ENCODE results near the gene SESN1.
"Not testable (repeated sequence)": the region's sequence is repeated elsewhere in the genome, so short reads cannot be mapped to it uniquely, and the experiment has no call there.

The SESN1 gene

DNA sequence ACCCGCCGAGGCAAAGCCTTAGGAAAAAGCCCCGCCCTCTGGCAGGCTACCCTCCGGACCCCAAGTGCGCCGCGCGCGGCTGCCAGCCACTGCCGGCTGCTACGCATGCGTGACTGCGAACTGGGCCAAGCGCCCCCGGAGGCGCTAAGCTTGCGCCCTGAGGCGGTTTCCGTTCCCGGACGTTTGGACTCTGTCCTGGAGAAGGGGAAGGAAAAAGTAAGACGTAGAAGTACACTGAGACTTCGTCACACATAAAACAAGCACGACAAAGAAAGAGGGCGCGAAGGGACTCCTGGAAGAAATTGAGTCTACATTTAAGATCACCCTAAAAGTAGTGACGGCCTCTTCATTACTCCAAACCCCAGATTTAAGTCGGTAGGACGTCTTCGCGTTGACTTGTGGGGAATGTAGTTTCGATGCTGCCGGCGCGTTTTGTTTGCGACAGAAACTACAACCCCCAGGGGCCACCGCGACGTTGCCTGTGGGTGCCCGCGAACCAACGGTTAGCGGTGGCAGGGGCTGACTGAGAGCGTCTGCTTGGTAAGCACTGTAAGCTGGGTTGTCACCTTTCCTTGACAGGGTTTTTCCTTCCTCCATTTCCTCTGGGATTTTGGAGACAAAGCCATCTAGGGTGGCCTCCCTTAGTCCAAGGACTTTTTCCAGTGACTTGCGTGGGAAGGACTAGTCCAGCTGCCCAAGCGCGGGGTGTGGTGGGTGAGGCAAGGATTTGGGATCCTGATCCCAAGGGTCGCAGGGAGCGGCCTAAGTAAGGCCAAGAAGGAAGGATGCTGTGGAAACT, 589 bp upstream of the SESN1 start, which contains the start of gene CEP57L1:
TSS of gene CEP57L1 (plus strand) at position 472 of the 799 bp plus-strand sequence. CDS start 49,715 bp downstream, outside the sequence.
- peak; percentile 96 for DNase-seq (ENCODE audit: low read depth)

DNA sequence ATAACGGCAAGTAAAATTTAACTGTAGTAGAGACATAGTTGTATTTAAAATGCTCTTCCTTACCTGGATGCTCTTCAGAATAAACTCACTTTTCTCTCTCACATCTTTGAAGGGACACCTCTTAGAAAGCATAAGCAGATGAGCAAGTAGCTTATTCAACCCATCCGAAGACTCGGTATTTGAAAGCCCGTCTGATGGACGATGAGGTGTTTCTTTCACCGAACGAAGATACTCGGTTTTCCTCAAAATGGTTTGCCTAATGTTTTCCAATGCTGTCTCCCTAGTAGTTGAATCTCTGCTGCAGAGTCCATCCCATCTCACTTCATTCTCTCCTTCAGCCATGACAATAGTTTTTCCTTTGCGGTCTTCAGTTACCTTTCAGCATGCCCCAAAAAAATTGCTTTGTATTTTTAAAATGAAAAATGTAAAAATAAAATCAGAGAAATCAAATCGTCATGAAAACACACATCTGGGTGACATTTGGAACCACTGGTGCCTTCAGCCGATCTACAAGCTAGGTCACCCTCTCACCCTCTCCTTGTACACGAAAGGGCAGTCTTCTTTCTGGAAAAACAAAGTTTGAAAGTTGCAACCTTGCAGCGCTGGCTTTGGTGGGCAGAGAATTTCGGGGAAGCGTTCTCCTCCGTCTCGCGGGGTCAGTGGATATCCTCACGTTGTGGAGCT, 772 bp downstream of the SESN1 start:
- peak; percentile 36 for DNase-seq (ENCODE audit: low read depth)

DNA sequence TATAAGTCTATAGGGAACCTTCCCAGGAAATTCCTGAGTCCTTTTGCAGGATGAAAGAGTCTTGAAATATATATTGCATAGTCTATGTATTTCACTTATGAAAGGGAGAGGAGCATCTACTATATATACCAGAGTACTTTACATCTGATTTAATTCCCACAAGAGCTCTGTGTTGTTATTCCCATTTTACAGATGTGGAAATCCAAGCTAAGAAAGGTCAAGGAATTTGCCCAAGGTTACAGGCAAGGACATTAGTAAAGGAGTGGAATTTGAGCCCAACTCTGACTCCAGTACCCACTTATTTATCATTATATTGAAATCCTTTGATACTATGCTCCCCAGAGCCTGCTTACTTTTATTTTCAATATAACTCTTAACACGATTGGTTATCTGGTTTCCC, 2.6 kb downstream of the SESN1 start:
- DNase-seq (ENCODE audit: low read depth) = no peak

DNA sequence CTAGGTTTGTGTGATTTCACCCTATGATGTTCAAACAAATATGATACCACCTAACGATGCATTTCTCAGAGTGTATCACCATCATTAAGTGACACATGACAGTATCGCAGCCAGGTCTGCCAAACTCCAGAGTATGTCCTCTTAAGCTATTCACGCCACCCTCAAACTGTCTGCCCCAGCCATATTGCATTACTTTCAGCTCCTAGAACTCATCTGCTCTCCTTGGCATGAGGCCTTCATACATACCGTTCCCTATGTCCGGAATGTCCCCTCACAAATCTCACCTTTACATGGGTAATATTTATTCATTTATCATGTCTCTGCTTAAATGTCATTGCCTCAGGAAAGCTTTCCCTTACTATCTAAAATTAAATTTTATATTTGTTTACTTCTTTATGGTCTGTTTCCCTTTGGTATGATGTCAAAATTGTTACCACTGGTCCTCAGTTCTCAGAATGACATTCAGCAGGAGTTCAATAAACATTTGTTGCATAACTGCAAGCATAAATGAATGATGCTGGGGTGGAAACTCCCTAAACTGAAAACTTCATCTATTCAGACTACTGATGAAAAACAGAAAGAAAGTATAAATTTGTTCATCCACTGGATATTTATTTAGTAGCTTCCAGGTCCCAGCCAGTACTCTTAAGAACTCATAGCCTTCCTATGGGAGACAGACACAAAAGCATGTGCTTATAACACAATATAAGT, 3.2 kb downstream of the SESN1 start:
- no peak for DNase-seq (ENCODE audit: low read depth)

DNA sequence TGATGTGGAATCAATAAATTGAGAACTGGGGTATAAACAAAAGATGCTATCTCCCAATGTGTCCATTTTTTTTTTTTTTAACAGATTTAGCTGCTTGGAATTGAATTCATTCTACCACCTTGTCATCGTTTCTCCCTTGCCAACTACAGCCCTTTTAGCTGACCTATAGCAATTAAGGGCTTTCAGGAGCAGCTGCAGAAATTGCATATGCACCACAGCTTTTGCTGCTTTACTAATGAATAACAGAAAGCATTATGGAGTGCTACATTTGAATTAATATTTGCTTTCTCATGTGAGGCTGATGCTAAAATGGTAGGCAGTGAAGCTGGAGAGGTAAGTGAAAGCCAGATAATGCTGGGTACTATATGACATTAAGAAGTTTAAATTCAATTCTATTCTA, 5.7 kb downstream of the SESN1 start:
- DNase-seq (ENCODE audit: low read depth) = no peak

DNA sequence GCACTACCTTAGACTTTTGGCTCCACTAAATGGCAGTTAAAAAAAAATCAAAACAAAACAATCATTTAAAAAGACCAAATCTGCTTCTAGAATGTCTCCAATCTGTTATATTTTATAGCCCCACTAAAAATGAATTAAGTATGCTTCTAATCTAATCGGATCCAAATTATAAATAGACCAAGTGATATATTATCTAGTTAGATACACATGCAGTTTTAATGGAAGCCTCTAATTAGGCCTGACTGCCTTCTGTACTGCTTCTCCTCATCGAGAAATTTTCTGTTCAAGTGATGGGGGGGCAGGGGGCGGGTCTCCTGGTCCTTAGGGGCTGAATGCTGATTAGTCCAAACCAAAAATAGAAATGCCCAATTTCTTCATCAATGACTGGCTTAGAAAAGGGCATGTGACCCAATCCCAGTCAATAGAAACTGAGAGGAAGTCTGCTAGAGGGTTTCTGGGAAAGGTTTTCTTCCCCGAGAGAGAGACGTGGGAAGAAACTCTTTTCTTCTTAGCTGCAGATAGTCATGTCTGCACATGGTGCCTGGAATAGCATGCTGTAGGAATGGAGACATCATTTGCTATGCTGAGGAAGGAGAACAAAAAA, 6.9 kb downstream of the SESN1 start:
- DNase-seq (ENCODE audit: low read depth) = no peak

DNA sequence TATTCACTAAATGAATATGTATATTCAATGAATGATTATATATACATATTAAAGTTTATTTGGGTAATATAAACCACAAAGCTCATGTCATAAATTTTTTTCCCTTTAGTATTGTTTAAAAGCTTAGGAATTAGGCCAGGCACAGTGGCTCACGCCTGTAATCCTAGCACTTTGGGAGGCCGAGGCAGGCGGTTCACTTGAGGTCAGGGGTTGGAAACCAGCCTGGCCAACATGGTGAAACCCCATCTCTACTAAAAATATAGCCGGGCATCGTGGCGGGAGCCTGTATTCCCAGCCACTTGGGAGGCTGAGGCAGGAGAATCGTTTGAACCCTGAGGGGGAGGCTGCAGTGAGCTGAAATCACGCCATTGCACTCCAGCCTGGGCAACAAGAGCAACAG, 10.5 kb downstream of the SESN1 start:
- DNase-seq (ENCODE audit: low read depth) = not testable (repeated sequence)

DNA sequence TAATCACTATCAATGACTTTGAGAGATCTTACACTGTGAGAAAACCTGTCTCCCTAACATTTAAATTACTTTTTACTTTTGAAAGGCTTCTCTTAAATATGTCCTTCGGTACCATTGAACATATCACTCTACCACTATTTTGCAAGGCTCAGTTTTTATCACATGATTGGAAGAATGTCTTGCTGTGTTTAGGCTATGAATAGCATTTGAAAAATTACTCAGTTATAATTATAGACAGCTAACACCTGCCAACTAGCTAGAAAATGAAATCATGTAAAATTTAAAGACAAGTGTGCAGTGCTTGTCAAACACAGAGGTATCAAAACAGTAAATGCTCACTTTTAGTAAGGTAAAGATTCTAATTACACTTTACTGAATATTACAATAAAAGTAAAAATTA, 11.0 kb downstream of the SESN1 start:
- DNase-seq (ENCODE audit: low read depth) = no peak

DNA sequence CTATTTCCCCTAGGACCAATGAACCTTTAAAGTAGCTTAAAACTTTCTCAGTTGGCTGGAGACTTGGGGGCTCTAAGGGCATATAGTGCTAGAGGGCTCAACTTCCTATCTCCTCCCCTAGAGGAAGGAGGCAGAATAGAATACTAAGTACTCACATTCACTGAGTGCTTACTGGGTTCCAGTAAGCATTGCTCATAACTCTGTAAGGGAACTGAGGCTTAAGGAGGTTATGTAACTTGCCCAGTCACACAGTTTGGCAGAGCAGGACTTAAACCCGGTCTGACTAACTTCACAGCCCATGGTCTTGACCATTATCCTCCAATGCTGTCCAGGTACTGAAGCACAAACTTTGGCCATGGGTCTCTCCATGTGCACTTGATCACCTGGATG, 12.5 kb downstream of the SESN1 start:
- DNase-seq (ENCODE audit: low read depth) = peak; percentile 40

DNA sequence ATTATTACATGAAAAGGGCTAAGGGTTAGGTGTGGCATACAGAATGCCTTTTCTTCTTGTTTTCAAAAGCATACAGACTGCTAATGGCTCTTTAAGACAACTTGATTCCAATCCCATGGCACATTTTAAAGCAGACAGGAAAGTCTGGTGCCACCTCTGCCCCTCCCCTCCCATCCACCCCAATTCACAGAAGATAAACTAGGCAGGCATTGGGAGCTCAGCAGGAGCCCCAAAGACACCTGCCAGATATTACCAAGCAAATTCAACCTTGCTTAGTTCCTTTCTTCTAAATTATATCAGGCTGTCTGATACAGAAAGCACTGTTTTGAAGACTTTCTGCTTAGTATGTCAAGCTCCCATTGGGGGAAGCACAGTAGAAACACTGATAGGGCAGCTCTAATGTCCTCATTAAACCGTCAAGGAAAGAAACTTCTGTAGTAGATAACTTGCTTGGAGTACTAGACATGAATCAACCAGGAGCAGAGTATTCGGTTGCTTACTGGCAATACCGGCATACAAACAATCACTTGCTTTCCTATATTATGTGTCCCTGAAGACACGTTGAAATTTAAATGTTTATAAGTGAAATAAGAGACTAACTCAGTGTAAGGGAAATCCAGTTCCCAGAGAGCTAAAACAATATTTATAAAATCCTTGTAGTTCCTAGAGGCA, 13.0 kb downstream of the SESN1 start:
- DNase-seq (ENCODE audit: low read depth) = no peak

DNA sequence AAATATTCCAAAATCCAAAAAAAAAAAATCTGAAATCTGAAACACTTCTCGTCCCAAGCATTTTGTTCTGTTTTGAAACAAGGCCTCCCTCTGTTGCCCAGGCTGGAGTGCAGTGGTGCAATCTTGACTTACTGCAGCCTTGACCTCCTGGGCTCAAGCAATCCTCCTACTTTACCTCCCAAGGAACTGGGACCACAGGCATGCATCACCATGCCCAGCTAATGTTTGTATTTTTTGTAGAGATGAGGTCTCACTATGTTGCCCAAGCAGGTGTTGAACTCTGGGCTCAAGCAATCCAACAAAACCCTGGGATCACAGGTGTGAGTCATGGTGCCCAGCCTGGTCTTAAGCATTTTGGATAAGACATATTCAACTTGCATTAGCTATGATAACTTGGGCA, 13.6 kb downstream of the SESN1 start:
- no peak for DNase-seq (ENCODE audit: low read depth)

DNA sequence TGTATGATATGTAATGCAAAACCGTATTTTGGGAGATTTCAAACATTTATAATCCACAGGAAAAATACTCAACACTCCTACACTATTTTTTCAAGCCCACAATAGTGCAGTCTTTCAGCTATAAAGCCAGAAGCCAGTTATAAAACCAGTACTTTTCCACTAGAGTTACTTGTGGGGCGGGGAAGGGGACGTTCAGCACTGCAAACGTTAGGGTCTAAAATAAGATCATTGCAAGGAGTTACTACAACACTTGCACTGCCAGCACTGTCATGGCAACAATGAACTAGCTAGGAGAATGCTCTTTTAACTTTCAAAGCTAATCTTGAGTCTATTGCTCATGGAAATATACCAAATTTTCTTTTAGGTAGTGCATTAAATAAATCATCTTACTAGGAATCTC, 14.7 kb downstream of the SESN1 start:
- no peak for DNase-seq (ENCODE audit: low read depth)

DNA sequence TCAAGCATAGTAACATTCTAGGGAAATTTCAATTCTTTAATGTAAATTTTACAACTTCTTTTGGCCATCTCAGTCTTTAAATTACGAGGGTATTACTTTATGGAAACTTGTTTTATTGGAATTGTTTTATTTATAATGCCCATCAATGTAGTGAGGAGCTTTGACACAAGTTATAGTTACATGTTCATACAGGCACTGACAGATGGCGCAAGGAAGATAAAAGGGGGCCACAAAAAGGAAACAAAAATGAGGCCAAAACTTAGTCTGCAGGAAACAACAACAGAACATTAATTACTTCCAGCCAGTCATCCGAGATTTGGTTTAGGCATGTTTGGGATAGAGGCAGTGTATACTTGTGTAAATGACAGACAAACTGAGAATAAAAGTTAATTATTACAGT, 18.3 kb downstream of the SESN1 start:
- no peak for DNase-seq (ENCODE audit: low read depth)

DNA sequence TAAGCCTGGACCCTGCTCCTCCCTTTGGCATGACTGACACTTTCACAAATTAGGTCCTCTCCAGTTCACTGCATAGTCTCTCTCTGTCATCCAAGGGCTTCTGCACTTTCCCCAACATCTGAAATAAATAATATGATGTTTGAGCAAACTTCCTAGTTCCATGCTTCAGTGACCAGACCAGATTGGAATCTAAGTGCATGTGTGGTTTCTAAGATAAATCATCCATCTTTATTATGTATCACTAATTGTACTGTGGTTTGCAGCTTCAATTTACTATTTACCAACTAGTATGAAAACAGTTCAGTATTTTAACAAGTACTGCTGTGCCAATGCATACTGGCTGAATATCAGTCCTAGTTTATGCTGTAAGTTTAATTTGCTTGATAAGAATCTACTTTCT, 18.7 kb downstream of the SESN1 start:
- peak; percentile 78 for DNase-seq (ENCODE audit: low read depth)

DNA sequence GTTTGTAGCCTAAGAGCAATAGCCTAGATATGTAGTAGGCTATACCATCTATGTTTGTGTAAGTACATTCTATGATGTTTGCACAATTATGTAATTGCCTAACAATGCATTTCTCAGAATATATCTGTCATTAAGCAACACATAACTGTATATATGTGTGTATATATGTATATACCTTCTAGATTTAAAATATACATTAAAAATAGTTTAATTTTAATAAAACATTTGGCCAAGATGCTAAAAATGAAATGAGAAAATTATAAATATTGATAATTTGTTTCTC, 20.6 kb downstream of the SESN1 start:
- no peak for DNase-seq (ENCODE audit: low read depth)

DNA sequence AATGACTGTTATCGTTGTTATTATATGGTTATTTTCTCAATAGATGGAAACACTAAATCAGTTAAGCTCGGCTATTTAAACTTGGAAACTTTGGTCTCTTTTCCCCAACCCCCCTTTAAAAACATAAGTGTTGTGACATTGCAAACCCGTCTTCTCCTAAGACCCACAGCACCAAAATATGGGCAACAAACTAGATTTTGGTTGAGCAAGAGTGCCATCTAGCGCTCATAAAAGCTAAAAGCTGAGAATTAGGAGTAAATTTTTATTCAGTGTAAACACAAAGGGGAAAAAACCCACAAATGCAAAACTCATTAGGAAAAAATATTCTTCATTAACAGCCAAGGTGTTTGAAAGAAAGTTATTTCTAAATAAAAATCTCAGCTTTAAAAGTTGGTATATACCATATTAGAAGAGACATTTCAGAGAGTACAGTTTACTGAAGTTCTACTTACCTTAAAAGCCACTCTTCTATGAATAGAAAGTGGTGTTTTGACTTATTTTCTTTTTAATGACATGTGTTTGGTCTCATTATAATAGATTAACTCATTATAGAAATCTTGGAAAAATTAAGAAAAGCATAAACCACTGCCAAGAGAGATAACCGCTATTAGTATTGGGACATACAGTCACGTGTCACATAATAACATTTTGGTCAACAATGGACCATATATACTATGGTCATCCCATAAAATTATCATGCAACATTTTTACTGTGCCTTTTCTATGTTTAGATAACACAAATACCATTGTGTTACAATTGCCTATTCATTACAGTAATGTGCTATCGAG, 21.1 kb downstream of the SESN1 start:
- DNase-seq (ENCODE audit: low read depth) = peak; percentile 74

DNA sequence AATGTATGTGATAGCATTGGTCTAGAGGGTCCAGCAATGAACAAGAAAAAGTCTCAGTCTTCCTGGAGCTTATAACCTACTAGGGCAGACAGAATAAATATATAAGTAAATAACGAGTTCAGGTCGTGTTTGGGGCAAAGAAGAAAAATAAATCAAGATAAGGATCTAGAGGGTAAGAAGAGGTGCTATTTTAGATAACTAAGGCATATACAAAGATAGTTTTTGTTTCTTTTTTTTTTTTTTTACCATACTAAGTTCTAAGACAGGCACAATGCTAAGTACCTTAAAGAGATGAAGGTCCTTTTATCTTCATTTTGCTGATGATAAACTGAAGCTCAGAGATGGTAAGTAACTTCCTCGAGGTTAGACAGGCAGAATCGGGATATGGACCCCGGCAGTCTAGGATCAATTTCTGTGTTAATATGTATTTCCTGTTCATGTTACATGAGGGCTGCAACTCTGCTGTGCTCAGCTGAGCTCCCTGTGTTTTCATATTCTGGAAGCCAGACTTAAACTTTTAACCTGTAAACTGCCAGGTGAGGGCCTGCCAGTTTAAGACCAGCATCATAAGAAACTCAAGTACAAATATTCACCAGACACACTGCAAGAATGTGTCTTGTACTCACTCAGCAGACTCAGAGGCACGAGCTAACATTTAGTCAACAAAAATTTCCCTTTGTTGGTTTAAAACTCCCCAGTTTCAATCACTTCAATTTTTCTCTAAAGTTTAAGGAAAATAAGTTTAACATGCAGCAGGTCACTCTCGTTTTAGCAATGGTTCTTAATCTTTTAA, 23.3 kb downstream of the SESN1 start:
- DNase-seq (ENCODE audit: low read depth) = no peak

DNA sequence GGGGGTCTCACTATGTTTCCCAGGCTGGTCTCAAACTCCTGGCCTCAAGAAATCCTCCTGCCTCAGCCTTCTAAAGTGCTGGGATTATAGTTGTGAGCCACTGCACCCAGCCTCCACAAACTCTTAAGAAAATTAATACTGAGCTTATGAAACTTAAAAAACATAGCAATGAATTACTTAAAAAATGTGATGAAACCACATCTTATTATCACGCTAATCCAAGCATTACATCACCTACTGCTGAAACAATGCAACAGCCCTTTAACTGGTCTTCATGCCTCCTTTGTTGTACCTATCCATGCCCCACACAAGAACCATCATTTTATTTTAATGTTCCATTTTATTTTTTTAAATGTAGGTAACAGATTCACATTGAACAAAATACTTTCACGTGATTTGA, 24.9 kb downstream of the SESN1 start:
- no peak for DNase-seq (ENCODE audit: low read depth)

DNA sequence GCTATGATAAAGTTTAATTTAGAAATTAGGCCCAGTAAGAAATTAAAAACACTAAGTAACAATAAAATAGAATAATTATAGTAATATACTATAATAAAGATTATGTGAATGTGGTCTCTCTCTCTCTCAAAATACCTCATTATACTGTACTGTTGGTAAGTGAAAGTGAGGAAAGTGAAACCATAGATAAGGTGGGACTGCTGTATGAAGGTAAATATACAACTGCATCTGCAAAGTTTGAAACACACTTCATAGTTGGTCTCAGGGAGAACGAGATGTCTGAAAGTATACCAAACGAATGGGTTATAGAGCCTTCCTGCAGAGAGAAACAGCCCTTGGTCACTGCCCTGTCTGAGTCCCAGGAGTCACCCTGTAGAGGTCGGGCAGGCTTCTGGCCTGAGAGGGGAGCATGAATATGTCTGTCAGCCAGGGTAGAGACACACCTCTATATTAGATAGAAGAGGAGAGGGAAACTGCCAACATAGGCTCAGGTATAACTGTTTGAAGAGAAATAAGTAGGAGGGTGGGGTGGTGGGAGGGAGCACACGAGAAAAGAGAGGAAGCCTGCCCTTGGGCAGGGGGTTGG, 31.8 kb downstream of the SESN1 start:
- DNase-seq (ENCODE audit: low read depth) = no peak

DNA sequence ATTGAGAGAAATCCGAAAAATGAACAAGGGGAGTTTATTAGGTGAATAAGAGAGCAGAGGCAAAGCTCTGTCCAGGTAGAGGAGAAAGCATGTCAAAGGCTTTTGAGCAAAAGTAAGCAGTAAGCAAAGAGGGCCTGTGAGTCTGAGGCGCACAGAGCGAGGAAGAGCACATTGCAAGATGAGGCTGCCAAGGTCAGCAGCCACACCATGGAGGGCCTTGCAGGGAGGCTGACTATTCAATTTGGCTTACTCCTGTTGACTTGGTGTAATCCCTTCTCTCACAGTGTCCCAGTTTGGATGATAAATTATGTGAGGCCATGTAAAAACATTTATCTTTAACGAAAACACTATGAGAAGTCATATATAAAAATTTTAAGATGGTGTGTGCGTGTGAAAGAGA, 32.4 kb downstream of the SESN1 start:
- DNase-seq (ENCODE audit: low read depth) = no peak
